Adrenal gland (tissue), 5 donors: Measurements from ENCODE around the gene MFAP2.

Experiments
- POLR2A ChIP-seq, 2 donors: fragments of 450-650 bp; IDR thresholded peaks; one replicate each; pipeline ENCODE4 v1.6.1; 2017; ENCODE audit warnings: antibody characterized with exemption in 2 of 2, mild to moderate bottlenecking in 2 of 2, moderate library complexity in 1 of 2
- TF ChIP-seq, protein P1 (sequence below), 6 experiments: fragments of 450-650 bp in 4 of 6; fragments of 200-600 bp in 2 of 6; sonication (generic) in 1 of 6; IDR thresholded peaks; 1 replicate in 5 of 6; 2 replicates in 1 of 6; pipeline versions ENCODE4 v1.5.1 to v1.8.0; 2016 to 2021; ENCODE audit warnings: antibody characterized with exemption in 6 of 6, mild to moderate bottlenecking in 2 of 6, moderate library complexity in 1 of 6
- donor health status: DM: no; HTN: no; CAD: no.

GRCh38 chr1:16958475-16958874 lies 21.9 kb downstream of the MFAP2 start:
- TF ChIP-seq, protein P1, sequence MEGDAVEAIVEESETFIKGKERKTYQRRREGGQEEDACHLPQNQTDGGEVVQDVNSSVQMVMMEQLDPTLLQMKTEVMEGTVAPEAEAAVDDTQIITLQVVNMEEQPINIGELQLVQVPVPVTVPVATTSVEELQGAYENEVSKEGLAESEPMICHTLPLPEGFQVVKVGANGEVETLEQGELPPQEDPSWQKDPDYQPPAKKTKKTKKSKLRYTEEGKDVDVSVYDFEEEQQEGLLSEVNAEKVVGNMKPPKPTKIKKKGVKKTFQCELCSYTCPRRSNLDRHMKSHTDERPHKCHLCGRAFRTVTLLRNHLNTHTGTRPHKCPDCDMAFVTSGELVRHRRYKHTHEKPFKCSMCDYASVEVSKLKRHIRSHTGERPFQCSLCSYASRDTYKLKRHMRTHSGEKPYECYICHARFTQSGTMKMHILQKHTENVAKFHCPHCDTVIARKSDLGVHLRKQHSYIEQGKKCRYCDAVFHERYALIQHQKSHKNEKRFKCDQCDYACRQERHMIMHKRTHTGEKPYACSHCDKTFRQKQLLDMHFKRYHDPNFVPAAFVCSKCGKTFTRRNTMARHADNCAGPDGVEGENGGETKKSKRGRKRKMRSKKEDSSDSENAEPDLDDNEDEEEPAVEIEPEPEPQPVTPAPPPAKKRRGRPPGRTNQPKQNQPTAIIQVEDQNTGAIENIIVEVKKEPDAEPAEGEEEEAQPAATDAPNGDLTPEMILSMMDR (IDR thresholded peaks at IDR 0.05): no peak
- TF ChIP-seq POLR2A (IDR thresholded peaks at IDR 0.05): no peak
